ENCODE measurements around the gene VAV3.
"Not testable (repeated sequence)": the region's sequence is repeated elsewhere in the genome, so short reads cannot be mapped to it uniquely, and the experiment has no call there.

The VAV3 gene

DNA sequence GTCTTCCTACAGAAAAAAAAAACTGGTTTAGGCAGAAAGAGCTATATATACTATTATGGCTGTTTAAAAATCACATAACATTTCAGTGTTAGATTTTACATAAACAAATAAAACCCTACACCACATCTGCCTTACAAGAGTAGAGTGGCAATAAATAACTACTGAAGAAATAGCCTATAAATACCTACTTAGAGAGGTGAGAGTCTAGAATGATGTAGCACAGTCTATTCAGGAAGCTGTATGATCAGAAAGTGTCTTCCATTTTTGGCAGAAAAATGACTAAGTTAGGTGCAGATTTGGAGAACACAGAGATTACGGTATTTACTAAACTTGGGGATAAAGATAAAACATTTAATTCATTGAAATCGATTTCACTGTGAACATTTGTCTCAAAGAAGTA, 75.5 kb downstream of the VAV3 start:
- no peak for DNase-seq (ENCODE audit: low read depth in 2 of 2)

- no peak for DNase-seq (ENCODE audit: low read depth in 2 of 2)
Observed at GRCh38 chr1:107883562-107883961, 81.4 kb downstream of the VAV3 start.

DNA sequence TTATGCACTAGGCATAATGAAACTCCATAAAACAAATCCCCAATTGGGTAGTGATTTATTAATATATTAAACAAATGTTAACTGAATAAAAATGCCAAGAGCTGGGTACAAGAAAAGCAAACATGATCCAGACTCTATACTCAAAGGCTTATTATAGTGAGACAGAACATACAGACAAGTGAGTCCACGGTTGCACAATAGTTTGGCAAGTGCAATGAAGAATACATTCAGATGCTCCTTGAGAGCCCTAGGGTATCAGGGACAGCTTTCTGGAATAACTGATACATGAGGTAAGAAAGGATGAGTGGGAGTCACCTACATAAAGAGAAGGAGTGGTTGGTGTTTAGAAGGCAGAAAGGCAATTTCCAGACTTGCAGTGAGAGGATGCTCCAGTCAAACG, 85.1 kb downstream of the VAV3 start:
- DNase-seq (ENCODE audit: low read depth in 2 of 2): no peak

GRCh38 chr1:107879346-107879745, 85.6 kb downstream of the VAV3 start:
- no peak for DNase-seq (ENCODE audit: low read depth in 2 of 2)

DNA sequence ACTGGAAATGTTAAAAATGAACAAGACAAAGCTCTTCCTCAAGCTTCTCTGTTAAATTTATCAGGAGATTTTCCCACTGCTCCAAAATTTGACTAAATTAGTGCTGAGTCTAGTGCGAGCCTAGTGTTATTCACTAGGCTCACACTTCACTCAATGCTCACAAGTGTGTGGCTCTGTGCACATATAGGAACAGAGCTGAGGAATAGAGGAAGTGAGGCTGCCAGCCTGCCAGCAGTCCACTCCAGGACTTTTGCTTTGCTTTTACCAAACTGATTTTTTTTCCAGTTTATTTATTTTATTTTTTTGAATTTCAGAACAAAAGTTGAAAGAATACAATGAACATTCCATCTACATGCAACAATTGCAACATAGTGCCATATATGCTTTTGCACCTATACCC, 87.2 kb downstream of the VAV3 start:
- DNase-seq (ENCODE audit: low read depth in 2 of 2): no peak

DNA sequence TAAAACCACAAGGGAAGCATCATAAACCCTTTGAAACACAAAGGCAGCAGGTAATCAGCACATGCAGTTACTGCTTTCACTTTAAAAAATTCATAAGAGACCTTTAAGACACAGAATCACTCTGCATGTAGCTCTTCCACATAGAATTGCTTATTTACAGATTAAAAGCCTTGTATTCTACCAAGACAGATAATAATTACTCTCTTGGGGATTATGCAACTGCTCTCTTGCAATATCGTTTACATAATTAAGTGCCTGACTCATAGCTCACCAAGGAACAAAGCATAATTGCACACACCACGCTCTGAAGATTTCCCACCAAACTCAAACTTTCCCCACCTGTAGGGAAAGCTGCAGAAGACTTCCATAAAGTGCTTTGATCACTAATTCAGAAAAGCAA, 87.9 kb downstream of the VAV3 start:
- DNase-seq (ENCODE audit: low read depth in 2 of 2): no peak

GRCh38 chr1:107875689-107876088, 89.3 kb downstream of the VAV3 start:
- no peak for DNase-seq (ENCODE audit: low read depth in 2 of 2)

DNA sequence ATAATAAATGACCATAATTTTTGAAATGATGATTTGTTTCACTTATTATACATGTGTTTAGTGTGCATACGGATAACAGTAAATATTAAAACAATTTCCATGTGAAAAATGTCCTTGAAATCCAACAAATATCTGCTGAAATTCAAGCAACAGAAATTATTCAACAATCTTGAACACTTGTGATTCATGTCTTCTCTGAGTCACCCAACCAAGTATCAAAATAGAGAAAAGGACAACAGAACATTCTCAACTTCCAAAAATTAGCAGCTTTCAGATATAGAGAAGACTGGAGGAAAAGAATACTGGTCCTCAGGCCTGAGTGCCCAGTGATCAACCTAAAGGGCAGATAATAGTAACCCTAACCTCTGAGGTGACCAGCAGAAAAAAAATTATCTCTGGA, 90.8 kb downstream of the VAV3 start:
- DNase-seq (ENCODE audit: low read depth in 2 of 2): no peak

DNA sequence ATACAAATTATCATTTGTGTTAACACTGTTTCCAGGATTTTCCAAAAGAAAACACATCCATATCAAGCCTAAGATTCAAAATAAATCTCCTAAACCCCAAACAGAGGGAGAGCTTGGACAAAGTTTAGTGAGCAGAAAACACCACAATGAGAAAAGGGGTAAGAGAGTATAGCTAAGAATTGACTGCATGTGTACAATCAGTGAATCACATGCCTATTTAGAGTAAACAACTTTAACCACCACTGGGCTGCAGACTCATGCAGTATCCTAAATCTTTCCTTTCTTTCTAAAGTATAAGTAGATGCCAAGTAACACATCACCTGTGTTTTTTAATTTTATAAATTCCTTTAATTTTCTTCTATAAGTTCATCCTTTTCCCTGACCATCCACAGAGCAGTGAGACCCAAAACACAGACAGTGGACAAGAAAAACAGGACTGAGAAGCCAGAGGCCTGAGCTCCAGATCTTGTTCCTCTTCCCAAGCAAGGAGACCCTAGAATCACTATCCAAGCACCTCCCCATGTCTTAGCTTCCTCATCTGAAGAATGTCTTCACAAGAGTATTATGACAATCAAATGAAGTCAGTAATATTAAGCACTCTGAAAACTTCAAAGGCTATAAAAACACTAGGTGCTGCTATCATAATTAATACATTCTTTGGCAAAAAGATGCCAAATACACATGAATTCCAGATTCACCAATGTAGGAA, 93.1 kb downstream of the VAV3 start:
- no peak for DNase-seq (ENCODE audit: low read depth in 2 of 2)

GRCh38 chr1:107871259-107871658, 93.7 kb downstream of the VAV3 start:
- no peak for DNase-seq (ENCODE audit: low read depth in 2 of 2)

GRCh38 chr1:107870696-107871095, 94.3 kb downstream of the VAV3 start:
- no peak for DNase-seq (ENCODE audit: low read depth in 2 of 2)

GRCh38 chr1:107867897-107868296, 97.1 kb downstream of the VAV3 start:
- no peak for DNase-seq (ENCODE audit: low read depth in 2 of 2)

DNA sequence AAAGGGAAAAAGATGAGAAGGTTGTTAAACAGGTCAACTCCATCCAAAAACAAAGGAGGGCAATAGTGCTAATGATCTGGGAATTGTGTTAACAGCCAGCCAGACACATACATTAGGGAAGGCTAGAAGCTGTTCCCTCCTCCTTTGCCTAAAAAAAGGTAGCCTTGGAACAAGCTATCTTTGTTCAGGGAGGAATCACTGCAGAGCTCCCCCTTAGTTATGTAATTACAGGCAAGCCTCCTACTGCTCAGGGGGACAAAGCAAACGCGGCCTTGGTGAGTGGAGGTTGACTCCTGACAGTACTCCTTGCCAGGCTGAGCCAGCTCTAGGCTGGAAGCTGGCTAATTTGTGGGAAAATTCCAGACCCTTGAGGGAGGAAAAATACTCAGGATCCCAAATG, 97.6 kb downstream of the VAV3 start:
- no peak for DNase-seq (ENCODE audit: low read depth in 2 of 2)

DNA sequence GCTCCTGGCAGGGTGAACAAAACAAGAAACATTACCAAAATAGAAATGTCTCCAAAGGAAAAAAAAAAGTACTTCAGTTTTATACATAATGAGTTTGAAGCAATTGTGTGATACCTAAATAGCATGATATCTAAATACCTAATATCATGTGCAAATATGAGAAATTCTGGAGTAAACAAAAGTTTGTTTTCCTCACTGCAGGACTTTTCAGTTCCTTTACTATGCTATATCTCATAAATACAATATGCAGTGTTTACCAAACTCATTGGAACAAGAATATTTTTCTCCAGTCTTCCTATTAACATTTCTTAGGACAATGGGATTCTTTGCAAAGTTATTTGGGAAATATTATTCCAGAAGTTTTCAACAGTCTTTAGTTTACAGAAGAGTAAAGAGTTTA, 98.1 kb downstream of the VAV3 start:
- DNase-seq (ENCODE audit: low read depth in 2 of 2): no peak

DNA sequence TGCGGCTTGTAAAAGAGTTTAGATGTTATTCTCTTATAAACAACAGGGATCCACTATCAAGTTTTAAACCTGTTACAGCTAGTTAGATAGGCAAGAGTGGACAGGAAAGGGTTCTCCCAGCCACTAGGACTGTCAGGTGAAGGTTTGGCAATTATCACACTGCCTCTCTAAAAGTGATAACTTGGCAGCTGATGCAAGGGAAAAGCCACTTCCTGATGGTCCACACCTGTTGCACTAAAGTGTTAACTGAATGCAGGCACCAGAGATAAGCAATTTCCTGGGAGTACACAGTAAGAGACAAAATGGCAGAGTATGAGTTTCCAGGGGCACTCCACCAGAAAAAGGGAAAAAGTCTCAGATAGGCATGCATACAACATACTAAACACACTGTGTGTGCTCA, 99.4 kb downstream of the VAV3 start:
- DNase-seq (ENCODE audit: low read depth in 2 of 2): no peak

GRCh38 chr1:107863342-107863741, 101.6 kb downstream of the VAV3 start:
- DNase-seq (ENCODE audit: low read depth in 2 of 2): no peak

DNA sequence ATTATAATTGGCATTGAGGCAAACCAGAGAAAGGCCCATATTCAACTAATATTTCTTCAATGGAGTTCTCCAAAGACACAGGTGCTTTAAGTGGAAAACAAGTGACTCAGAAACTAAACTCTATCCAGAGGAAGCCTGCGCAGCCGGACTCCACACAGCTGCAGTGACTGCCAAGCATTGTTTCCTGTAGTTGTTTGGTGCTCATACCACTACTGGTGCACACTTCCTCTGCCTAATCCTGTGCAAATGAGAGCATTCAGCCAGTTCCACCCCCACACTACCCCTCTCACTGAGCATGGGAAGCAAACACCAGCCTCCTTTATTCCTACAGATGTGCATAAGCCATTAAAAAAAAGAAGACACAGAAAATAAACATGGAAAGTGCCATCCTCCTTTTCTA, 102.9 kb downstream of the VAV3 start:
- no peak for DNase-seq (ENCODE audit: low read depth in 2 of 2)

GRCh38 chr1:107858323-107858722, 106.7 kb downstream of the VAV3 start:
- no peak for DNase-seq (ENCODE audit: low read depth in 2 of 2)

DNA sequence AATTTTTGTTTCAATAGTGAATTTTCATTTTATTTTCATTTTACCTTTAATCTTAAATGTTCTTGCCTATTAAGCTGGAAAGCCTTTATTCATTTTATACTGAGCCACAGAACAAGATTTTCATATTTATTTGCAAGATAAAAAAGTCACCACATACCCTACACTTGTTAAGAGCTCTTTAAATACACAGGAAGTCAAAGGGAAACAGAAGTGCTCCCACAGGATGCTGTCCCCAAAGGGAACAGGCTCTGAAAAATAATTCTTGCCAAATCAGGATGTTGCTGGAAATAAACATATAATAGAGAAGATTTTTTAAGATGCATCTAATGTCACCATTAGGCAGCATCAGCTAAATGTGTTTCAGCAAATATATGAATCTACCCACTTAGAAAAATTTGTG, 113.6 kb downstream of the VAV3 start:
- no peak for DNase-seq (ENCODE audit: low read depth in 2 of 2)

DNA sequence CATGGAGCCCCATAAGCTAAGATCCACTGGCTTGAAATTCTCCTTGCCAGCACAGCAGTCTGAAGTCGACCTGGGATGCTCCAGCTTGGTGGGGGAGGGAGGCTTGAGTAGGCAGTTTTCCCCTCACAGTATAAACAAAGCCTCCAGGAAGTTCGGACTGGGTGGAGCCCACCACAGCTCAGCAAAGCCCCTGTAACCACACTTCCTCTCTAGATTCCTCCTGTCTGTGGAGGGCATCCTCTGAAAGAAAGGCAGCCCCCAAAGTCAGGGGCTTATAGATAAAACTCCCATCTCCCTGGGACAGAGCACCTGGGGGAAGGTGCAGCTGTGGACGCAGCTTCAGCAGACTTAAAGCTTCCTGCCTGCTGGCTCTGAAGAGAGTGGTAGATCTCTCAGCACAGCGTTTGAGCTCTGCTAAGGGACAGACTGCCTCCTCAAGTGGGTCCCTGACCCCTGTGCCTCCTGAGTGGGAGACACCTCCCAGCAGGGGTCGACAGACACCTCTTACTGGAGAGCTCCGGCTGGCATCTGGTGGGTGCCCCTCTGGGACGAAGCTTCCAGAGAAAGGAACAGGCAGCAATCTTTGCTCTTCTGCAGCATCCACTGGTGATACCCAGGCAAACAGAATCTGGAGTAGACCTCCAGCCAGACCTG, 120.3 kb downstream of the VAV3 start:
- not testable (repeated sequence) for DNase-seq (ENCODE audit: low read depth in 2 of 2)

DNA sequence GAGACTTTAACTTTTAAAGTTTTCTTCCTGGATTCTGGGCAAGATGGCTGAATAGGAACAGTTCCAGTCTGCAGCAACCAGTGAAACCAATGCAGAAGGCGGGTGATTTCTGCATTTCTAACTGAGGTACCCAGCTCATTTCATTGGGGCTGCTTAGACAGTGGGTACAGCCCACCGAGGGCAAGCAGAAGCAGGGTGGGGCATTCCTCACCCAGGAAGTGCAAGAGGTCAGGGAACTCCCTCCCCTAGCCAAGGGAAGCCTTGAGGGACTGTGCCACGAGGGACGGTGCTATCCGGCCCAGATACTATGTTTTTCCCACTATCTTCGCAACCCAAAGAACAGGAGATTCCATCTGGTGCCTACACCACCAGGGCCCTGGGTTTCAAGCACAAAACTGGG, 121.0 kb downstream of the VAV3 start:
- no peak for DNase-seq (ENCODE audit: low read depth in 2 of 2)

- no peak for DNase-seq (ENCODE audit: low read depth in 2 of 2)
Observed at GRCh38 chr1:107842241-107842640, 122.7 kb downstream of the VAV3 start.

- no peak for DNase-seq (ENCODE audit: low read depth in 2 of 2)
Observed at GRCh38 chr1:107840725-107841124, 124.3 kb downstream of the VAV3 start.

GRCh38 chr1:107838056-107838455, 126.9 kb downstream of the VAV3 start:
- DNase-seq (ENCODE audit: low read depth in 2 of 2): no peak
